Measurements from ENCODE around the gene NUDT1. TPM values are rescaled to one million over a fixed set of nuclear protein-coding genes. Genes with fewer than 3 reads are reported as not detected.

The NUDT1 gene
- total and polyA plus RNA-seq, 2 experiments from 2014 or later, result 47.7 to 61.0 TPM

DNA sequence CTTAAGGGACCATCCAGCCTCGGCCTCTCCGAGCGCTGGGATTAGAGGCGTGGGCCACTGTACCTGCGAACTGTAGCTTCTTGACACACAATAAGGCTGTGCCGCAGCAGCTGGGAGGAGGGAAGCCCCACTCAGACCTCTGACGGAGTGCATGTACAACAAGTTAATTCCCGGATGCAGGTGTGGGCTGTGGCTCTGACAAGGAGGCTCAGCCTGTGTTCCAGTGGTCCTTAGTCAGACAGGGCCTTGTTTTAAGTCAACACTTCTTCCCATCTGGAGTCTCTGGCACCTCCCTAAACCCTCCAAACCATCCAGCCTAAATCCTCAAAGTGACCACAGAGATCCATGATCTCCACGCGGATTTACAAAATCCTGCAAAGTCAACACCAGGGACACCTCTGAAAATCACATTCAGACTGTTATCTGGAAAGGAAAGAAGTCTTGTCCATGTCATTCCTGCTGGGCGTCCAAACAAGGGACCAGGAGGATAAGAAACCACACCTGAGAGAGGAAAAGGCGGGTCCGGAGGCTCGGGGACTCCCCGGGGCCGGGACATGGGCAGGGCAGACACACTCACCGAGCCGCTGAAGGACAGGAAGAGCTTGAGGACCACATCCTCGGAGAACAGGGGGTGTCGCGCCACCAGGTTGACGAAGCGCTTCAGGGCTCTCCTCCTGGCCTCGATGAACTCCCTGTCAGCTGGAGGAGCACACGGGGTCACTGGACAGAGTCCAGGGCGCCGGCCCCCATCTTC, 29.4 kb downstream of the NUDT1 start:
- Histone ChIP-seq H3K4me1 (ENCODE audit: insufficient read depth) (peaks cover 6% of the 10 kb centered on the region), H3K4me3 (no peak overlapping the region), H3K27ac (no peak overlapping the region), H3K36me3 (ENCODE audit: low read depth) (no peaks in the 10 kb centered on the region), H4K20me1 (ENCODE audit: insufficient read depth) (no peaks in the 10 kb centered on the region), H3F3A (ENCODE audit: insufficient read depth) (no peaks in the 10 kb centered on the region), H3K9ac (no peak overlapping the region), H3K27me3 (replicated peaks; ENCODE audit: insufficient read depth) (no peaks in the 10 kb centered on the region), H2AFZ (no peak overlapping the region), H3K4me2 (ENCODE audit: unreplicated experiment) (no peak overlapping the region), H3K79me2 (ENCODE audit: insufficient read depth) (no peaks in the 10 kb centered on the region), H3K9me2 (ENCODE audit: insufficient read depth) (no peaks in the 10 kb centered on the region), H3K9me3 (ENCODE audit: low read depth) (no peaks in the 10 kb centered on the region)
- in situ Hi-C loops (cut with MboI), result no loop called here
- no peak for DNase-seq
- no peak for TF ChIP-seq EZH2 (IDR thresholded peaks at IDR 0.05; ENCODE audit: insufficient read depth, poor library complexity, severe bottlenecking)
- TF ChIP-seq EZH2phosphoT487 (IDR thresholded peaks at IDR 0.05; ENCODE audit: insufficient read depth, low read depth), result no peak
- WGBS, 2 experiments (ENCODE audit: low coverage in 1 of 2, low lambda C conversion rate in 2 of 2, missing lambda C conversion rate in 2 of 2), result 92 to 95% methylated on average over 25 to 27 of the region's 27 CpGs

DNA sequence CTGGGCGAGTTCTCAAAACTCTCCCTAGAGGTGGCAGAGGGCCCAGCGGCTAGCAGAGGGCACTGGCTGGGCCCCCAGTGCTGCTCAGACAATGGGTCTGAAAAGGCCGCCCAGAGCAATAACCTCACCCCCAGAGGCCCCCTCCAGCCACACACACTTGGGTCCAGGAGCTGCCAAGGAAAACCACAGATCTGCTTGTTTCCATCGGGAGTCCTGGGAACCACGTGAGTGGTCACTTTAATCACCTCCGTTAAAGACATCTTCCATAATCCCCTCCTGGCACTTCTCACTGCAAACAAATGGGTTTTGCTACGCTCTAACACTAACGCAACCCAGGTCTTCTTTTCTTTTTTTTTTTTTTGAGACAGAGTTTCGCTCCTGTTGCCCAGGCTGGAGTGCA, 30.0 kb downstream of the NUDT1 start:
- Histone ChIP-seq H3K4me2 (ENCODE audit: unreplicated experiment) (no peak overlapping the region), H3F3A (ENCODE audit: insufficient read depth) (no peaks in the 10 kb centered on the region), H3K27ac (no peak overlapping the region), H3K9me2 (ENCODE audit: insufficient read depth) (no peaks in the 10 kb centered on the region), H3K27me3 (replicated peaks; ENCODE audit: insufficient read depth) (no peaks in the 10 kb centered on the region), H3K9me3 (ENCODE audit: low read depth) (no peaks in the 10 kb centered on the region), H3K36me3 (ENCODE audit: low read depth) (no peaks in the 10 kb centered on the region), H3K4me3 (no peak overlapping the region), H3K4me1 (ENCODE audit: insufficient read depth) (no peaks in the 10 kb centered on the region; the same call in 1 of the 2 replicates), H4K20me1 (ENCODE audit: insufficient read depth) (no peaks in the 10 kb centered on the region), H2AFZ (no peak overlapping the region), H3K9ac (no peak overlapping the region), H3K79me2 (ENCODE audit: insufficient read depth) (no peaks in the 10 kb centered on the region)
- no peak for TF ChIP-seq EZH2phosphoT487 (IDR thresholded peaks at IDR 0.05; ENCODE audit: insufficient read depth, low read depth)
- no peak for TF ChIP-seq EZH2 (IDR thresholded peaks at IDR 0.05; ENCODE audit: insufficient read depth, poor library complexity, severe bottlenecking)
- in situ Hi-C loops (cut with MboI), result no loop called here
- 94 to 96% methylated on average over 9 of the region's 9 CpGs for WGBS, 2 experiments (ENCODE audit: low coverage in 1 of 2, low lambda C conversion rate in 2 of 2, missing lambda C conversion rate in 2 of 2)
- DNase-seq, result no peak

DNA sequence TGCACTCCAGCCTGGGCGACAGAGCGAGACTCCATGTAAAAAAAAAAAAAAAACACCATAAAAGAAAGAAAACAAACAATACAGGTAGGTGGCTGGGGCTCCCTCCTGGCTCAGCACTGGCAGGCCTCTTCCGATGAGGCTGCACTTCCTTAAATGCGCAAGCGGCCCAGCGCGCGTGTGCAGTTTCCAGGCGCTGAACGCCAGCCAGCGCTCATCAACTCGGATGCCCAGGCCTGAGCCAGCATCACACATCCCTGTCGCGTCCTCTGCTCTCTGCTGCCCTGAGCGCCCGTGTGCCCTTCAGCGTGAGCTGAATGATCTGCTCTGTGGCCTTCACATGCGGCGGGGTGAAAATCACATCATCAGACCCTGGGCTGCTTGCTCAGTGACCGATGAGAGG, 31.8 kb downstream of the NUDT1 start:
- H3K27me3 ChIP-seq (replicated peaks; ENCODE audit: insufficient read depth), result no peaks in the 10 kb centered on the region
- H3K4me2 ChIP-seq (ENCODE audit: unreplicated experiment), result no peak overlapping the region
- no peak overlapping the region for H2AFZ ChIP-seq
- no peaks in the 10 kb centered on the region for H3K79me2 ChIP-seq (ENCODE audit: insufficient read depth)
- H3K9me3 ChIP-seq (ENCODE audit: low read depth), result no peaks in the 10 kb centered on the region
- in situ Hi-C loops (cut with MboI), result no loop called here
- H3K4me1 ChIP-seq (ENCODE audit: insufficient read depth), result no peaks in the 10 kb centered on the region
- TF ChIP-seq EZH2phosphoT487 (IDR thresholded peaks at IDR 0.05; ENCODE audit: insufficient read depth, low read depth), result no peak
- TF ChIP-seq EZH2 (IDR thresholded peaks at IDR 0.05; ENCODE audit: insufficient read depth, poor library complexity, severe bottlenecking), result no peak
- H3K9ac ChIP-seq, result no peak overlapping the region
- WGBS, 2 experiments (ENCODE audit: low coverage in 1 of 2, low lambda C conversion rate in 2 of 2, missing lambda C conversion rate in 2 of 2), result 97% methylated on average over 20 of the region's 20 CpGs
- no peak for DNase-seq
- no peaks in the 10 kb centered on the region for H4K20me1 ChIP-seq (ENCODE audit: insufficient read depth)
- H3K9me2 ChIP-seq (ENCODE audit: insufficient read depth), result no peaks in the 10 kb centered on the region
- H3F3A ChIP-seq (ENCODE audit: insufficient read depth), result no peaks in the 10 kb centered on the region
- no peaks in the 10 kb centered on the region for H3K36me3 ChIP-seq (ENCODE audit: low read depth)
- H3K4me3 ChIP-seq, result no peak overlapping the region
- H3K27ac ChIP-seq, result no peak overlapping the region

DNA sequence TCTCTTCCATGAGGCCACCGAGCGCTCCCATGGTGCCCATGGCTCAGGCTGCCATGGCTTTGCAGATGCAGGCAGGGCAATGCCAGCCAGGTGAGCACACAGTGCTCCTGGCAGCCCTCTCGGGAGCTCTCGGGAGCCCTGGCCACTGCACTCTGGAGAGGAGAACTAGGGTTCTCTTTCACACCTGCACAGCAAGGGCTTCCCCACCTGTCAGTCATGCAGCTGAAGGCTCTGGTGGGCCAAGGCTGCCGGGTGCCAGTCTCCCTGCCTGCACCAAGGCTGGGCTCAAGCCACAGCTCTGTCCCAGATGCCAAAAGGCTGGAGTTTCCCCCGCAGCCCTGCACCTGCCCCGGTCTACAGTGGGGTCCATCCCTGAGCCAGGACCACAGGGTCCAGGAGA, 32.6 kb downstream of the NUDT1 start:
- in situ Hi-C loops (cut with MboI), result no loop called here
- Histone ChIP-seq H3K36me3 (ENCODE audit: low read depth) (no peaks in the 10 kb centered on the region), H4K20me1 (ENCODE audit: insufficient read depth) (no peaks in the 10 kb centered on the region), H3K4me2 (ENCODE audit: unreplicated experiment) (no peak overlapping the region), H3K9ac (no peak overlapping the region), H3K27me3 (replicated peaks; ENCODE audit: insufficient read depth) (no peaks in the 10 kb centered on the region), H3K4me1 (ENCODE audit: insufficient read depth) (0 out of 2 replicates have a peak, but pooled peaks cover 2% of the 10 kb centered on the region), H3F3A (ENCODE audit: insufficient read depth) (no peaks in the 10 kb centered on the region), H2AFZ (no peak overlapping the region), H3K27ac (no peak overlapping the region), H3K9me3 (ENCODE audit: low read depth) (no peaks in the 10 kb centered on the region), H3K79me2 (ENCODE audit: insufficient read depth) (peaks cover 6% of the 10 kb centered on the region), H3K4me3 (no peak overlapping the region), H3K9me2 (ENCODE audit: insufficient read depth) (no peaks in the 10 kb centered on the region)
- WGBS, 2 experiments (ENCODE audit: low coverage in 1 of 2, low lambda C conversion rate in 2 of 2, missing lambda C conversion rate in 2 of 2), result 96 to 100% methylated on average over 7 of the region's 7 CpGs
- TF ChIP-seq EZH2 (IDR thresholded peaks at IDR 0.05; ENCODE audit: insufficient read depth, poor library complexity, severe bottlenecking) (no peak), EZH2phosphoT487 (IDR thresholded peaks at IDR 0.05; ENCODE audit: insufficient read depth, low read depth) (no peak)
- no peak for DNase-seq
